GM20000 (cell line): ENCODE measurements around the gene KCNMA1.

Experiments
- DNase-seq: peaks from one replicate; pipeline ENCODE4 v3.0.0; 2012; ENCODE audit warnings: low spot score
- CTCF ChIP-seq: IDR thresholded peaks from 2 replicates; pipeline ENCODE4 v1.5.1; 2012; ENCODE audit warnings: mild to moderate bottlenecking, control low read depth; ENCODE audit errors: extremely low read depth, missing control alignments

KCNMA1 gene

GRCh38 chr10:76959111-76959510 lies 678.5 kb downstream of the KCNMA1 start:
- no peak for DNase-seq
- no peak for TF ChIP-seq CTCF

GRCh38 chr10:76954838-76955237 lies 682.8 kb downstream of the KCNMA1 start:
- no peak for DNase-seq
- no peak for TF ChIP-seq CTCF

GRCh38 chr10:76950354-76950753 lies 687.3 kb downstream of the KCNMA1 start:
- no peak for TF ChIP-seq CTCF
- no peak for DNase-seq

GRCh38 chr10:76946270-76946669 lies 691.3 kb downstream of the KCNMA1 start:
- DNase-seq: no peak

DNA sequence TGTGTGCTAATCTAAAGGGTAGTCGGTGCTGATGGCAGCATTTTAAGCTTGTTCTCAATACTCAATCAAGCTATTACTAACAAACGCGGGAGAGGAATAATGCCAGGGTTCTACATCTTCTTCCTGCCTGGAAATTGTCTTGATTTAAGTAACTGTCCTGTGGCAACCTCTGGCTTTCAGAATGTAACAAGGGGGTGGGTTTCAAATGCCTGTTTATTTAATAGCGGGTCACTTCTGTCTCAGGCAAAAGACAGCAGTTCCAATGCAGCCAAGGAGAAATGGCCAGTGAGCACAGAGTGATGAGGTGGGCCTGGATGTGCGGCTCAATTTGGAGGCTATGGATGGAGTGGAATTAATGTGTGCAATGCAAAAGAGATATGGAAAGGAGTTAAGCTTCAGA lies 692.4 kb downstream of the KCNMA1 start:
- DNase-seq: no peak
- no peak for TF ChIP-seq CTCF

More at GRCh38 chr10:76946270-76946669, 691.3 kb downstream of the KCNMA1 start:
- TF ChIP-seq CTCF: no peak

DNA sequence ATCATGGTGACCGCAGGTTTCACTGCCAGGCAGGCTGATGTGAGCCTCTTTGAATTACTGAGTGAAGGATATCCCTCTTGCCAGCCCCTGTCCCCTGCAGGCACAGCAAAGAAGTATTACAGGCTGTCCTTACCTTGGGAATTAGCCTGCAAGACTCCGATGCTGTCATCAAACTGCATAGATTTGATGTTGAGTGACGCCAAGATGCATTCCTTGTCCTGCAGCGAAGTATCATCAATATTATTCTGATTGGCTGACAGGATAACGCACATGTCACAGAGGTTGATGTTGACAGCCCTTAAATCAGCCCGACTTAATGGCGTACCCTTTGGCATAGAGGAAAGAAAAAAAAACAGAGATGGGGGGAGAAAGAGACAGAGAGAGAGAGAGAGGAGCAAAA lies 693.0 kb downstream of the KCNMA1 start:
- DNase-seq: no peak
- TF ChIP-seq CTCF: no peak

DNA sequence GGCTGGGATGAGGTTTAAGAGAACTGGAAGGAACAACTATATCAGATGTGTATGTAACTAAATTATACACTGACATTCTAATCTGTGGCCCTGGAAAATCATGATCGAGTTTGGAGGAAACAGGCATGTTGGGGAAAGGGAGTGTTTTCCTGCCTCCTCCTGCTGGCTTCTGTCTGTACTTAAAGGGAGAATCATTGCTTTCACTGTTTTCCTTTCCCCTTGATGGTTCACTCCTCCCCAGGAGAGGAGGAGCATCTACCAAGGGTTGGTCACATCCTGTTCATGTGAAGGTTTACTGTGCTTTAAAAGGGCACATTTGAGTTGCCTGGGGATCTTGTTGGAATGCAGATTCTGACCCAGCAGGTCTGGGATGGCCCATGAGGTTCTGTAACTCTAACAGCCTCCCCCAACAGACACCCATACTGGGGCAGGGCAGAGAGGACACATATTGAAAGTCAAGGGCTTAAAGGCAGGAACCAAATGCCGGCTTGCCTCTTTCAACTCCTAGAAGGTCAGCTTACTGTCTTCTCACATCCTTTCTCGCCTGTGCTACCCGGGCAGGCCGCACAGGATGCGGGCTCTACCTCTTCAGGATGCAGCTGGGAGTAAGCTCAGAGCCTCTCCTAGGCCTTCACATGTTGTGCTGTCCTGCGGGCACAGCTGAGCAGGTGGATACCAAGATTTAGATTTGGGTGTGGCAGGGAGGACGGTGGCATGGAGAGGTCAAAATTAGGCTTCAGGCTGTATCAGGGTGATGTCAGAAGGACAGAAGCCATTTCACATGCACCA lies 694.8 kb downstream of the KCNMA1 start:
- DNase-seq: no peak
- TF ChIP-seq CTCF: no peak
